ENCODE data around the gene SORCS1.
"Not testable (repeated sequence)": the region's sequence is repeated elsewhere in the genome, so short reads cannot be mapped to it uniquely, and the experiment has no call there.

SORCS1 gene

GRCh38 chr10:107037192-107038122 lies 127.0 kb downstream of the SORCS1 start:
- DNase-seq: no peak

GRCh38 chr10:107033799-107034422 lies 130.6 kb downstream of the SORCS1 start:
- no peak for DNase-seq

GRCh38 chr10:107032700-107033401 lies 131.7 kb downstream of the SORCS1 start:
- DNase-seq: no peak

GRCh38 chr10:107031931-107032699 lies 132.4 kb downstream of the SORCS1 start:
- no peak for DNase-seq

GRCh38 chr10:107028236-107028635 lies 136.3 kb downstream of the SORCS1 start:
- DNase-seq: no peak

GRCh38 chr10:107025676-107026075 lies 138.8 kb downstream of the SORCS1 start:
- DNase-seq: no peak

- DNase-seq: not testable (repeated sequence)
Measured at GRCh38 chr10:107024033-107024432, 140.5 kb downstream of the SORCS1 start.

- no peak for DNase-seq
Measured at GRCh38 chr10:107022600-107023354, 141.7 kb downstream of the SORCS1 start.

- no peak for DNase-seq
Measured at GRCh38 chr10:107019154-107019553, 145.4 kb downstream of the SORCS1 start.

- no peak for DNase-seq
Measured at GRCh38 chr10:107013258-107014006, 151.1 kb downstream of the SORCS1 start.

- DNase-seq: no peak
Measured at GRCh38 chr10:107011992-107012391, 152.5 kb downstream of the SORCS1 start.

- DNase-seq: no peak
Measured at GRCh38 chr10:107011105-107011504, 153.4 kb downstream of the SORCS1 start.

- DNase-seq: no peak
Measured at GRCh38 chr10:107010531-107010930, 154.0 kb downstream of the SORCS1 start.

GRCh38 chr10:107004362-107004761 lies 160.1 kb downstream of the SORCS1 start:
- no peak for DNase-seq

- DNase-seq: no peak
Measured at GRCh38 chr10:107002068-107002467, 162.4 kb downstream of the SORCS1 start.

- no peak for DNase-seq
Measured at GRCh38 chr10:106999118-106999707, 165.3 kb downstream of the SORCS1 start.

- no peak for DNase-seq
Measured at GRCh38 chr10:106997721-106998120, 166.8 kb downstream of the SORCS1 start.

GRCh38 chr10:106996510-106996909 lies 168.0 kb downstream of the SORCS1 start:
- no peak for DNase-seq

GRCh38 chr10:106992055-106992454 lies 172.5 kb downstream of the SORCS1 start:
- no peak for DNase-seq

GRCh38 chr10:106991091-106991490 lies 173.4 kb downstream of the SORCS1 start:
- no peak for DNase-seq

GRCh38 chr10:106987362-106987761 lies 177.1 kb downstream of the SORCS1 start:
- DNase-seq: no peak
